GM10847 (cell line): Measurements from ENCODE around the gene MBP.

ENCODE experiments used
- POLR2A ChIP-seq: IDR thresholded peaks from 2 replicates; pipeline ENCODE4 v1.6.1; 2011; ENCODE audit not compliant: insufficient read length; ENCODE audit errors: extremely low read depth

Gene MBP

DNA sequence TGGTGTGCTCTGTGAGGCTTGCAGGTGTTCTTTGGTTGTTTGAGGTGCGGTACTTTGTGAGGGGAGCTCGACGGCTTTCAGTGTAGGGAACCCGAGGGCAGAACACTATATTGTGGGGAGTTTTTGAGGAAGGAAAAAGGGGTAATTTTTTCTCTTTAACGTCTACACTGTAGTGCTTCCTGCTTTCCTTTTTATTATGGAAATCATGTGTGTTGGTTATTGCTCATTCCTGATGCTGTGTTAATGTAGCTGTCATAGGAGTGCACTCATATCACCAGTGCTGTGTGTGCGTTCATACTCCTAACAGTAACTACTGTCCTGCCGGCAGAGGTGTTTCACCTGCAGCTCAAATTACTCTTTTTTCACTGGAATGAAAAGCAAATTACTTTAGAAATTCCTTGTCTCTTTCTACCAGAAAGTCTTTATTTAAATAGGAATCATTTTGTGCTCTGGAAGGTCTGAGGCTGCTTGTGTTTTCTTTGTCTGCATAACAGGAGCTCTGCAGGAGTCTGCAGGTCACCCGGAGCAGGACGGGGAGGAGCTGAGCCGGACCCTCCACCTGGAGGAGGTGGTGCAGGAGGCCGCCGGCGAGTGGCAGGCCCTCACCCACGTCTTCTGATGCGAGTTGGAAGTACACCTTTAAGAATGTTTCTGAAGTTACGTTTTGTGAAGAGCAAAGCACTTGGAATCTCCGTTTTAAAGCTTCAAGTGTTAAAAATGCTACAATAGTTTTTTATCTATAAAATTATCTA lies 164.7 kb downstream of the MBP start:
- TF ChIP-seq POLR2A, result no peak

DNA sequence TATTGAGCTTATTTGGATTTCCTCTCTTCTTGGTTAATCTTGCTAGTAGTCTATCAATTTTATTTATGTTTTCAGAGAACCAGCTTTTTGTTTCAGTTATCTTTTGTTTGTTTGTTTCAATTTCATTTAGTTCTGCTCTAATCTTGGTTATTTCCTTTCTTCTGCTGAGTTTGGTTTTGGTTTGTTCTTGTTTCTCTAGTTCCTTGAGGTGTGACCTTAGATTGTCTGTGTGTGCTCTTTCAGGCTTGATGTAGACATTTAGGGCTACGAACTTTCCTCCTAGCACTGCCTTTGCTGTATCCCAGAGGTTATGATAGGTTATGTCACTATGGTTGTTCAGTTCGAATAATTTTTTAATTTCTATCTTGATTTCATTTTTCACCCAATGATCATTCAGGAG lies 168.6 kb downstream of the MBP start:
- TF ChIP-seq POLR2A, result no peak

DNA sequence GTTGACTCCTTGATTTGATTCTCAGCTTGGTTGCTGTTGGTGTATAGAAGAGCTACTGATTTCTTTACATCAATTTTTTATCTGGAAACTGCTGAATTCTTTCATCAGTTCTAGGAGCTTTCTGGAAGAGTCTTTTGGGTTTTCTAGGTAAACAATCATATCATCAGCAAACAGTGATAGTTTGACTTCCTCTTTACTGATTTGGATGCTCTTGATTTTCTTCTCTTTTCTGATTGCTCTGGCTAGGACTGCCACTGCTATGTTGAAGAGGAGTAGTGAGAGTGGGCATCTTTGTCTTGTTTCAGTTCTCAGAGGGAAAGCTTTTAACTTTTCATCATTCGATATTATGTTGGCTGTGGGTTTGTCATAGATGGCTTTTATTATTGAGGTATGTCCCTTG lies 169.7 kb downstream of the MBP start:
- no peak for TF ChIP-seq POLR2A

- TF ChIP-seq POLR2A, result no peak
Measured at GRCh38 chr18:76960528-76961035, 172.0 kb downstream of the MBP start.

DNA sequence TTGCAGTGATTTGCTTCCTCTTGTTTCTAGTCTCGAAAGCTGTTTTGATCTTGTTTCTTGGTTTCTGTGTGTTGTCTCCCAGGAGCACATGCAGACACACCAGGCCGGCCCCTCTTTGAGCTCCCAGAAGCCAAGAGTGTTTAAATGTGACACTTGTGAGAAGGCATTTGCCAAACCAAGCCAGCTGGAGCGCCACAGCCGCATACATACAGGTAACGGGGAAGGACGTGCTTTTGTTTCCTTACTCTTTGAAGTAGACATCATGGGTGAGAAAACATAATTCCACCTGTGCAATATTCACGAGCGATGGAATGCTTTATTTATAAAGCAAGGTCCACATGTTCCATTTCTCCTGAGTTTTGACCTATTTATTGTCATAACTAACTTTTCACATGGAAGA lies 173.0 kb downstream of the MBP start:
- no peak for TF ChIP-seq POLR2A

DNA sequence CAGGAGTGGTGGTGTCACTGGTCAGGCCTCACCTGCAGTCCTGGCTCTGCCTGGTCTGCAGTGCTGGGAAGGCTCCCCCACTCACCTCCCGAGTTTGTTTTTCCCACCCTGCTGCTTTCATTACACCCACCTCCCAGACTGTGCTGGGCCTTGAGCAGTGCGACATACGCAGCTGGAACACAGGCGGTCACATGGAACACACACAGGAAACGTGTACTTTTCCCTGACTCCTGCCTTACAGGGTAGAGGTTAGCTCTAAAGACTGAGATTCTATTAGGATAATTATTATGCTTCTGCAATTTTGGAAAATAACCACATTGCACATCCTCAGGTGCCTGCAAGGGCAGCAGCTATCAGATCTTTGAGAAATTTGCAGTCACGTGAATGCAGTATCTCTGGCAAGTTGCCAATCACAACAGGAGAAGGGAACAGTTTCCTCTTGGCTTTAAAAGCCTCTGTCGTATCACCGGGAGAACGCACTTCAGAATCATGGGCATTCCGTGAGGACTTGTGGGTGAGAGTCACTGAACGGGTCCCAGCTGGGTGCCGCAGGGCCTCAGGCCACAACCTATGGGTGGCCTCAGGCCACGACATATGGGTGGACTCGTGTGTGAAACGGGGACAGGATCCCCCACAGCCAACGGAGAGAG lies 173.8 kb downstream of the MBP start:
- TF ChIP-seq POLR2A, result no peak

DNA sequence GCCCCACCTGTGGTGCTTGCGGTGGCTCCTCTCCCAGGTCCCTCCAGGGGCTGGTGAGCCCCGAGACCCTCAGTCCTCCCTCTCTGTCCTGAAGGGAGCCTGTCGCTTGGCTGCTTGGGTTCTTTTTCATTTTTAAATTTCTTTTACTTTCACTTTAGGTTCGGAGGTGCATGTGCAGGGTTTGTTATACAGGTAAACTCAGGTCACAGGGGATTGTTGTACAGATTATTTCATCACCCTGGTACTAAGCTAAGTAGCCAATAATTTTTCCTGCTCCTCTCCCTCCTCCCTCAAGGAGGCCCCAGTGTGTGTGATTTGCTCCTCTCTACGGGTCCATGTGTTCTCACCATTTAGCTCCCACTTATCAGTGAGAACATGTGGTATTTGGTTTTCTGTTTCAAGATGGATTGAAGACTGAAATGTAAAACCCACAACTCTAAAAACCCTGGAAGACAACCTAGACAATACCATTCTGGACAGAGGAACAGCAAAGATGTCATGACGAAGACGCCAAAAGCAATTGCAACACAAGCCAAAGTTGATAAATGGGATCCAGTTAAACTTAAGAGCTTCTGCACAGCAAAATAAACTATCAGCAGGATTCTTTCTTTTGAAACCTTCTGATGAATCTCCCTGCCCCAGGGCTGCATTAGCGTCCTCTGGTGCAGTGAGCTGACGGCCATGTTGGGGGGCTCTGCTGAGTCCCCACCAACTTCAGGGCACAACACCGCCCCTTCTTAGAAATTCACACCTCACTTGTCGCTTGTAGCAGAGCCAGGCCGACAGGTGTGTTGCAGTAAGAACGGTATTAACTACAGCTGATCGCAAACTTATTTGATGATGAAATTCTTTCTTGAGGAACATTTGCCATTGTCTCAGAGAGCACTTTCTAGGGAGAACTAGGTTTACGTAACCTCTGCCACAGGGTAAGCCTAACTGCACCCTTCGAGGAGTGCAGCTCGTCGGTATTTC lies 174.9 kb downstream of the MBP start:
- no peak for TF ChIP-seq POLR2A

- no peak for TF ChIP-seq POLR2A
Measured at GRCh38 chr18:76956648-76957047, 175.9 kb downstream of the MBP start.

DNA sequence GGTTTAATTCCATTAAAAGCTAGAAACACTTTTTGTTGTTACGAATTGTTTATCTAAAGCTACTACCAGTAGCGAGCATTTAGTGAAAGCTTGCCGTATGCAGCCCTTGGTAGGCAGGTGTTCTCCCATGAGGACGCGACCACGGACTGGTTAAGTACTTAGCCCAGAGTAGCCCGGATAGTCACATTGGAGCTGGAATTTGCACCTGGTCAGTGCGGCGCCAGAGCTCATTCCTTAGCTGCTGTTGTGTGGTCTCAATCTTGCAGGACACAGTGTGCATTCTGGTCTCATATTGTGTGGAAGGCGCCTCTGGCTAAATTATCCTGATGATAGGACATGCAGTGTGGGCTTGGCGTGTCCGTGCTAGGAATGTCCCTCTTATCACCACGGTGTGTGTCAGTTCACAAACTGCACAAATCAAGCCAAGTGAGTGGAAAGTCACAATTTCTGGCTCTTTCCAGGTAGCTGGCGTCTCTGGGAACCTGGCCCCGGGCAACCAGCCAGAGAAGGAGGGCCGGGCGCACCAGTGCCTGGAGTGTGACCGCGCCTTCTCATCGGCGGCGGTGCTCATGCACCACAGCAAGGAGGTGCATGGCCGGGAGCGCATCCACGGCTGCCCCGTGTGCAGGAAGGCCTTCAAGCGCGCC lies 176.9 kb downstream of the MBP start:
- TF ChIP-seq POLR2A, result no peak

DNA sequence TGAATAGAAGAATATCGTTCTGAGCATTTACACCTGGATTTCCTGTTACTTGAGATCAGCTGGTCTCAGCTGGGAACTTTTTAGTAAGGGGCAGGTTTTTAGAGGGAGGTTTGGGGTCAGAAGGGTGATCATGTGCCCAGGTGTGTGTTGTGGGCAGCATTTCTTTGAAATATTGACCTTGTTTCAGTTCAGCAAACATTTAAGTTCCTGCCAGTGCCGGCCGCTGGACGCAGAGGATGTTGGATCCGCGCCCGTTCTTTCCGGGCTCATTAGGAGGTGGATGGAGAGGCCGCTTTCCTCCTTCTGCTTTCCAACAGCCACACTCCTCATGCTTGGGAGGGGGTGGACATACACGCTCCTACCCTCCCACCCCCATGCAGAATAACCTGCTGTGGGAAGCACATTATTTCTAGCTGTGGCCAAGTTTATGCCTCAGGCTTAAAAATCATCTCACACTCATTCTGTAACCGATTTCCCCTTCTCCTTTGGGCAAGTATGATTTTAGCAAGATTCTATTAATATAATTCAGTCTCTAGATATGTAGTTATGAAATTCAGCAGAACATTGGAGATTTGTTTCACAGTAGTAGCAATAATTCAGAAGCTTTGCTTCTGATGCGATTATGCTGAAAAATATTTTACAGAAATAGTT lies 178.9 kb downstream of the MBP start:
- no peak for TF ChIP-seq POLR2A

DNA sequence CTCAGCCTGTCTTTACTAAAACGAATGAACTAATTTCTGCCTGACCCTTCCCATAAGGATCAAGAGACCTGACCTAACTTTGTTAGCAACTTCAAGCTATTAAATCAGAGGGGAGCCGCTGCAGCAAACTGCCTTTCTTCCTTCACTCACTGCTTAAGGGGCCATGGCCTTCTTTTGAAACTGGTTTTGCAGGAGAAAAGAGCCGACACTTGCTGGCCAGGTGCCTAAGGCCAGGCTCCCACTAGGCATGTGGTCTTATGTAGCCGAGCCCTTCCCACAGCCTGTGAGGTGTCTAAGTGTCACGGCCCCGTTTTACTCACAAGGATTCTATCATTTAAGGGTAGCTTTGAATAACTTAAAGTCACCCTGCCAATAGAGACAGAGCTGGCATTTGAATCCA lies 179.4 kb downstream of the MBP start:
- TF ChIP-seq POLR2A, result no peak

DNA sequence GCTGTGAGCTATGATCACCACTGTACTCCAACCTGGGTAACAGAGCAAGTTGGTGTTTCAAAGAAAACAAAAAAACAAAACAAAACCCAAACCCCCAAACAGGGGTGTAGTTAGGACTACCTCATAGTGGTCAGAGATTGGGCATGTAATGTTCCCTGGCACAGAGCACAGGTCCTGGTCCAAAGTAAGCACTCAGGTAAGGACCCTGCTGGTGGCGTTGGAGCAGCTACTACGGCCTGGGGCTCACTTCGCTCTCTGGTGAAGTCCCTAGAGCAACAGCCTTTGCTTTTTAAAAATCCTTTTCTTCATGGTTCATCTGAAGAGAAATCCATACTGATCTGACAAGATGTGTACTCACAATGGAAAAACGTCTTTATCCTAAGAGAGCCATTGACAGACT lies 179.8 kb downstream of the MBP start:
- no peak for TF ChIP-seq POLR2A

DNA sequence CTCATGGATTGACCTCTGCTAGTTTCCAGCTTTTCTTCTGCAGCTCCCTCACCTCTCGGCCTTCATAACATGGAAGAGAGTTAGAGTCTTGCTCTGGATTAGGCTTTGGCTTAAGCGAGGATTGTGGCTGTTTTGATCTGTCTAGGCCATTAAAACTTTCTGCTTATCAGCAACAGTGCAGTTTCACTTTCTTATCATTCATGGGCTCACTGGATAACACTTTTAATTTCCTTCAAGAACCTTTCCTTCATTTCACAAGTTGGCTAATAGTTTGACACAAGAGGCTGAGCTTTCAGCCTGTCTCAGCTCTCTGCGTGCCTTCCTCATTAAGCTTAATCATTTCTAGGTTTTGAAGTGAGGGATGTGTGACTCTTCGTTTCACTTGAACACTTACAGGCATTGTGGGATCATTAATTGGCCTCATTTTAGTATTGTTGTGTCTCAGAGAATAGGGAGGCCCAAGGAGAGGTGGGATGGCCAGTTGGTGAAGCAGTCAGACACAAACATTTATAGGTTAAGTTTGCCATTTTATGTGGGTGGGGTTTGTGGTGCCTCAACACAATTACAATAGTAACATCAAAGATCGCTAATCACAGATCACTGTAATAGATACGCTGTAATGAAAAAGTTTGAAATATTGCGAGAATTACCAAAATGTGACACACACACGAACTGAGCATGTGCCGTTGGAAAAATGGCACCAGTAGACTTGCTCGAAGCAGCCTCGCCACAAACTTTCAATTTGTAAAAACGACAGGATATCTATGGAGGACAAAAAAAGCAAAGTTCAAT lies 180.9 kb downstream of the MBP start:
- TF ChIP-seq POLR2A, result no peak

DNA sequence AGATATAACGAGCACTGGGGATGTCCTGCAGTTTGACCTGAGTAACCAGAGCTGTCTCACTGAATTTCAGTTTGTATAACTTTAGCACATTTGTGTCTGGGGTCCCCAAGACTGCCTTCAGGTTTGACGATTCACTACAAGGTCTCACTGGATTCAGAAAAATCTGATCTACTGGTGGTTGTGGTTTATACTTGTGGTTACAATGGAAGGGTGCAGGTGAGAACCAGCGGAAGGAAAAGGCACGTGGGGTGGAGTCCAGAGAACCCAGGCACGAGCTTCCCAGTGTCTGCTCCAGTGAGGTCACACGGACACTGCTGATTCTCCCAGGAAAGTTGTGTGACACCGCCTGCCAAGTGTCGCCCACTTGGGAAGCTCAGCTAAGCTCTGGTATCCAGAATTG lies 184.2 kb downstream of the MBP start:
- no peak for TF ChIP-seq POLR2A
